GM23338 (cell line): ENCODE results near the gene FSD1. TPM values are rescaled to one million over a fixed set of nuclear protein-coding genes. Genes with fewer than 3 reads are reported as not detected.

Source experiments
- ATAC-seq: fragments of 200-7000 bp; cut with Tn5 transposase; 3 replicates; pipeline ENCODE4 v1.9.1; 2020
- DNase-seq: peaks from one replicate; pipeline ENCODE4 v3.0.0-alpha.2; 2015; ENCODE audit warnings: low spot score
- H2AFZ ChIP-seq: fragments of 200-600 bp; sonication (generic); 2 replicates; pipeline ENCODE4 v1.8.0; 2016; ENCODE audit warnings: antibody characterized with exemption, mild to moderate bottlenecking, moderate library complexity
- H3F3A ChIP-seq: fragments of 200-600 bp; sonication (generic); replicated peaks from 2 replicates; pipeline ENCODE4 v1.8.0; 2017; ENCODE audit warnings: antibody characterized with exemption, mixed run types, low read depth
- H3K27ac ChIP-seq: fragments of 200-600 bp; sonication (generic); 2 replicates; pipeline ENCODE4 v1.6.1; 2016; ENCODE audit warnings: low read depth
- H3K27me3 ChIP-seq: fragments of 200-600 bp; sonication (generic); 2 replicates; pipeline ENCODE4 v1.8.0; 2016; ENCODE audit warnings: mild to moderate bottlenecking, mixed run types, moderate library complexity; ENCODE audit not compliant: insufficient read depth
- H3K36me3 ChIP-seq: fragments of 200-600 bp; sonication (generic); 2 replicates; pipeline ENCODE4 v1.8.0; 2016; ENCODE audit warnings: mild to moderate bottlenecking; ENCODE audit not compliant: insufficient read depth
- H3K4me1 ChIP-seq: fragments of 200-600 bp; sonication (generic); 2 replicates; pipeline ENCODE4 v1.8.0; 2016; ENCODE audit warnings: mild to moderate bottlenecking, moderate library complexity; ENCODE audit not compliant: insufficient read depth
- H3K4me2 ChIP-seq: fragments of 200-600 bp; sonication (generic); 2 replicates; pipeline ENCODE4 v1.7.1; 2017; ENCODE audit warnings: mixed run types
- H3K4me3 ChIP-seq: fragments of 200-600 bp; sonication (generic); 2 replicates; pipeline ENCODE4 v1.6.1; 2016; ENCODE audit warnings: mixed run types
- H3K79me2 ChIP-seq: fragments of 200-600 bp; sonication (generic); replicated peaks from 2 replicates; pipeline ENCODE4 v1.8.0; 2017; ENCODE audit warnings: mild to moderate bottlenecking; ENCODE audit not compliant: insufficient read depth
- H3K9me2 ChIP-seq: fragments of 200-600 bp; sonication (generic); 2 replicates; pipeline ENCODE4 v1.8.0; 2017; ENCODE audit not compliant: insufficient read depth
- H4K20me1 ChIP-seq: fragments of 200-600 bp; sonication (generic); replicated peaks from 2 replicates; pipeline ENCODE4 v1.8.0; 2017; ENCODE audit warnings: mild to moderate bottlenecking; ENCODE audit not compliant: insufficient read depth
- H3K27ac Mint-ChIP-seq: 2 replicates; pipeline ENCODE4 v1.8.0; 2020; ENCODE audit warnings: inconsistent platforms, mild to moderate bottlenecking, moderate library complexity, mixed read lengths
- H3K27me3 Mint-ChIP-seq: 3 replicates; pipeline ENCODE4 v1.8.0; 2022; ENCODE audit warnings: low read depth, mild to moderate bottlenecking, moderate library complexity, mixed read lengths, inconsistent platforms; ENCODE audit not compliant: insufficient read depth, poor library complexity
- H3K36me3 Mint-ChIP-seq: 3 replicates; pipeline ENCODE4 v1.8.0; 2021; ENCODE audit warnings: low read depth, mild to moderate bottlenecking, inconsistent platforms, moderate library complexity, mixed read lengths
- H3K4me1 Mint-ChIP-seq: 3 replicates; pipeline ENCODE4 v1.8.0; 2020; ENCODE audit warnings: mild to moderate bottlenecking, inconsistent platforms, mixed read lengths
- H3K4me3 Mint-ChIP-seq: 3 replicates; pipeline ENCODE4 v1.8.0; 2021; ENCODE audit warnings: moderate library complexity, mild to moderate bottlenecking, inconsistent platforms, mixed read lengths
- H3K9me3 Mint-ChIP-seq: 3 replicates; pipeline ENCODE4 v1.8.0; 2020; ENCODE audit warnings: moderate library complexity, mild to moderate bottlenecking, inconsistent platforms, mixed read lengths
- CREB1 ChIP-seq: fragments of 250-450 bp; sonication (Bioruptor Pico); IDR thresholded peaks from 2 replicates; pipeline ENCODE4 v1.5.0; 2020; ENCODE audit warnings: low read depth, mild to moderate bottlenecking, moderate library complexity
- EZH2 ChIP-seq: fragments of 200-600 bp; sonication (generic); IDR thresholded peaks from one replicate; pipeline ENCODE4 v1.8.0; 2017; ENCODE audit warnings: antibody characterized with exemption, mild to moderate bottlenecking, low read depth; ENCODE audit not compliant: unreplicated experiment
- EZH2phosphoT487 ChIP-seq: fragments of 200-600 bp; sonication (generic); IDR thresholded peaks from one replicate; pipeline ENCODE4 v1.8.1; 2018; ENCODE audit warnings: antibody characterized with exemption; ENCODE audit not compliant: unreplicated experiment
- NANOG ChIP-seq: IDR thresholded peaks from 2 replicates; pipeline ENCODE4 v1.6.1; 2016; ENCODE audit warnings: antibody characterized with exemption, borderline replicate concordance
- POLR2AphosphoS5 ChIP-seq: IDR thresholded peaks from 2 replicates; pipeline ENCODE4 v1.6.1; 2016; ENCODE audit warnings: antibody characterized with exemption, low read depth
- REST ChIP-seq: IDR thresholded peaks from one replicate; pipeline ENCODE4 v1.6.1; 2018; ENCODE audit warnings: antibody characterized with exemption; ENCODE audit not compliant: unreplicated experiment
- ZNF331 ChIP-seq: fragments of 250-450 bp; sonication (Bioruptor Pico); IDR thresholded peaks from 2 replicates; pipeline ENCODE4 v1.5.0; 2020; ENCODE audit warnings: low read depth, mild to moderate bottlenecking, moderate library complexity
- polyA plus RNA-seq: library from polyadenylated mRNA; unstranded; fragments of >200 nt; fragmentation: Nextera tagmentation; extraction: Ambion mirVana; gene quantifications from 2 replicates; pipeline ENCODE4 v1.2.1, GENCODE V29; 2016
- total RNA-seq: library from RNA; depleted of rRNA; stranded (reverse); fragments of >200 nt; shearing (Covaris generic); gene quantifications from 2 replicates; pipeline ENCODE4 v1.2.3, GENCODE V29; 2014
- TF ChIP-seq, protein P1 (sequence below), 2 experiments: fragments of 200-600 bp in 1 of 2; sonication (generic) in 1 of 2; conservative IDR thresholded peaks; 2 replicates each; pipeline versions ENCODE4 v1.5.1 to v1.6.1; 2016 to 2017; ENCODE audit warnings: antibody characterized with exemption in 2 of 2, low read depth in 2 of 2, mild to moderate bottlenecking in 2 of 2, moderate library complexity in 1 of 2
- TF ChIP-seq, protein P2 (sequence below): fragments of 250-450 bp; sonication (Bioruptor Pico); IDR thresholded peaks from 2 replicates; pipeline ENCODE4 v1.5.0; 2020; ENCODE audit warnings: mild to moderate bottlenecking, moderate library complexity

The FSD1 gene
- total and polyA plus RNA-seq, 2 experiments from 2014 or later, result 50.7 to 82.9 TPM

- TF ChIP-seq, protein P1, sequence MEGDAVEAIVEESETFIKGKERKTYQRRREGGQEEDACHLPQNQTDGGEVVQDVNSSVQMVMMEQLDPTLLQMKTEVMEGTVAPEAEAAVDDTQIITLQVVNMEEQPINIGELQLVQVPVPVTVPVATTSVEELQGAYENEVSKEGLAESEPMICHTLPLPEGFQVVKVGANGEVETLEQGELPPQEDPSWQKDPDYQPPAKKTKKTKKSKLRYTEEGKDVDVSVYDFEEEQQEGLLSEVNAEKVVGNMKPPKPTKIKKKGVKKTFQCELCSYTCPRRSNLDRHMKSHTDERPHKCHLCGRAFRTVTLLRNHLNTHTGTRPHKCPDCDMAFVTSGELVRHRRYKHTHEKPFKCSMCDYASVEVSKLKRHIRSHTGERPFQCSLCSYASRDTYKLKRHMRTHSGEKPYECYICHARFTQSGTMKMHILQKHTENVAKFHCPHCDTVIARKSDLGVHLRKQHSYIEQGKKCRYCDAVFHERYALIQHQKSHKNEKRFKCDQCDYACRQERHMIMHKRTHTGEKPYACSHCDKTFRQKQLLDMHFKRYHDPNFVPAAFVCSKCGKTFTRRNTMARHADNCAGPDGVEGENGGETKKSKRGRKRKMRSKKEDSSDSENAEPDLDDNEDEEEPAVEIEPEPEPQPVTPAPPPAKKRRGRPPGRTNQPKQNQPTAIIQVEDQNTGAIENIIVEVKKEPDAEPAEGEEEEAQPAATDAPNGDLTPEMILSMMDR (conservative IDR thresholded peaks at IDR 0.05; ENCODE audit: low read depth in 2 of 2), result no peak
- TF ChIP-seq NANOG (no peak), ZNF331 (CRISPR knock-in tag) (no peak)
Measured at GRCh38 chr19:4278010-4278409, 26.4 kb upstream of the FSD1 start (continued).

DNA sequence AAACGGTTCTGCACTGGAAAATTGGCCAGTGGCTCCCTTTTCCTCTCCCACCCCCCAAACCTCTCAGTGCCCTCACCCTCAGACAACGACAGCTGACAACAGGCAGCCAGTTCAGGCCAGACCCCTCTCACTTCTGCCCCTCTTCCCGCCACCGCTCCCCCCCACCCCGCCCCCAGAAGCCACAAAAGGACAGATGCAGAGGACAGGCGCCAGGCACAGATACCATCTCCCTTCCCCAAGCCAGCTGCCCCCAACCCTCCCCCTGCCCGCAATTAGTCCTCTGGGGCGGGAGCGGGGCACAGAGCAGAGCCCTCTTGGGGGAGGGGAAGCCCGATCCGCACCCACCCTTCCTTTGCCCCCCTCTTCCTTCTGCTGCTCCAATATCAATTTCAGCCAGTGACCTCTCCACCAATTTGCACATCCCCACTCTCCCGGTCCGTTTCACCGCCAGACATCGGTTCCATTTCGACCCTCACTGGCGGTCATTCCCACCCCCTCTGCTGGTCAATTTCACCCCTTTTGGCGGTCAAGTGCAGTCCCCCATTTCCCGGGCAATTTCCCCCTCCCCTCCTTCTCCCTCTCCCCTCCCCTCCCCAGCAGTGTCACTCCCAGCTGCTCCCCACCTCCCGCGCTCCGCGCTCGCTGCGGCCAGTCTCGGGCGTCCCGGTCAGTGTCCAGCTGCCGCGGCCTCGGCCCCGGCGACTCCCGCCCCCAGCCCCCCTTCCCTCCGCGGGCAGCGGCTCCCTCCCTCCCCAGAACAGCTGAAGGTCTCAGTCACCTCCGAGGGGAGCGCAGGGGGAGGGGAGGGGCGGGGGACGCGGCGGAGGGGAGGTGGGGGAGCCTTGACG lies 25.8 kb upstream of the FSD1 start, which contains the start of gene SHD:
Gene SHD, plus strand, starts transcription at position 848 of the 848 bp plus-strand sequence. CDS start 798 bp downstream, outside the sequence.
- Histone ChIP-seq H3K79me2 (no peaks in the 10 kb centered on the region), H3F3A (peaks cover 5% of the 10 kb centered on the region; the same call in 1 of the 2 replicates), H3K36me3 (no peaks in the 10 kb centered on the region), H3K9me2 (no peaks in the 10 kb centered on the region), H2AFZ (peak within 1 kb of the TSS; percentile 92), H3K4me3 (peak within 1 kb of the TSS; percentile 85), H3K4me1 (peaks cover 4% of the 10 kb centered on the region; the same call in 1 of the 2 replicates), H3K27ac (no peak within 1 kb of the TSS), H4K20me1 (no peaks in the 10 kb centered on the region), H3K27me3 (peaks cover 44% of the 10 kb centered on the region), H3K4me2 (peak within 1 kb of the TSS; percentile 95)
- Mint-ChIP-seq H3K36me3 (no peaks in the 10 kb centered on the region), H3K9me3 (no peaks in the 10 kb centered on the region), H3K4me1 (peaks cover 4% of the 10 kb centered on the region; the same call in 2 of the 3 replicates), H3K4me3 (peak within 1 kb of the TSS; percentile 85), H3K27me3 (peaks cover 38% of the 10 kb centered on the region), H3K27ac (no peak within 1 kb of the TSS)
- peak; percentile 36 for ATAC-seq
- peak; percentile 72 for DNase-seq
- TF ChIP-seq, protein P1 (conservative IDR thresholded peaks at IDR 0.05; ENCODE audit: low read depth in 2 of 2), result no peak; a peak in 1 of 4 replicates
- no peak for TF ChIP-seq POLR2AphosphoS5
- TF ChIP-seq EZH2, result no peak
- no peak for TF ChIP-seq EZH2phosphoT487
- no peak for TF ChIP-seq CREB1 (CRISPR knock-in tag)
- TF ChIP-seq, protein P2, sequence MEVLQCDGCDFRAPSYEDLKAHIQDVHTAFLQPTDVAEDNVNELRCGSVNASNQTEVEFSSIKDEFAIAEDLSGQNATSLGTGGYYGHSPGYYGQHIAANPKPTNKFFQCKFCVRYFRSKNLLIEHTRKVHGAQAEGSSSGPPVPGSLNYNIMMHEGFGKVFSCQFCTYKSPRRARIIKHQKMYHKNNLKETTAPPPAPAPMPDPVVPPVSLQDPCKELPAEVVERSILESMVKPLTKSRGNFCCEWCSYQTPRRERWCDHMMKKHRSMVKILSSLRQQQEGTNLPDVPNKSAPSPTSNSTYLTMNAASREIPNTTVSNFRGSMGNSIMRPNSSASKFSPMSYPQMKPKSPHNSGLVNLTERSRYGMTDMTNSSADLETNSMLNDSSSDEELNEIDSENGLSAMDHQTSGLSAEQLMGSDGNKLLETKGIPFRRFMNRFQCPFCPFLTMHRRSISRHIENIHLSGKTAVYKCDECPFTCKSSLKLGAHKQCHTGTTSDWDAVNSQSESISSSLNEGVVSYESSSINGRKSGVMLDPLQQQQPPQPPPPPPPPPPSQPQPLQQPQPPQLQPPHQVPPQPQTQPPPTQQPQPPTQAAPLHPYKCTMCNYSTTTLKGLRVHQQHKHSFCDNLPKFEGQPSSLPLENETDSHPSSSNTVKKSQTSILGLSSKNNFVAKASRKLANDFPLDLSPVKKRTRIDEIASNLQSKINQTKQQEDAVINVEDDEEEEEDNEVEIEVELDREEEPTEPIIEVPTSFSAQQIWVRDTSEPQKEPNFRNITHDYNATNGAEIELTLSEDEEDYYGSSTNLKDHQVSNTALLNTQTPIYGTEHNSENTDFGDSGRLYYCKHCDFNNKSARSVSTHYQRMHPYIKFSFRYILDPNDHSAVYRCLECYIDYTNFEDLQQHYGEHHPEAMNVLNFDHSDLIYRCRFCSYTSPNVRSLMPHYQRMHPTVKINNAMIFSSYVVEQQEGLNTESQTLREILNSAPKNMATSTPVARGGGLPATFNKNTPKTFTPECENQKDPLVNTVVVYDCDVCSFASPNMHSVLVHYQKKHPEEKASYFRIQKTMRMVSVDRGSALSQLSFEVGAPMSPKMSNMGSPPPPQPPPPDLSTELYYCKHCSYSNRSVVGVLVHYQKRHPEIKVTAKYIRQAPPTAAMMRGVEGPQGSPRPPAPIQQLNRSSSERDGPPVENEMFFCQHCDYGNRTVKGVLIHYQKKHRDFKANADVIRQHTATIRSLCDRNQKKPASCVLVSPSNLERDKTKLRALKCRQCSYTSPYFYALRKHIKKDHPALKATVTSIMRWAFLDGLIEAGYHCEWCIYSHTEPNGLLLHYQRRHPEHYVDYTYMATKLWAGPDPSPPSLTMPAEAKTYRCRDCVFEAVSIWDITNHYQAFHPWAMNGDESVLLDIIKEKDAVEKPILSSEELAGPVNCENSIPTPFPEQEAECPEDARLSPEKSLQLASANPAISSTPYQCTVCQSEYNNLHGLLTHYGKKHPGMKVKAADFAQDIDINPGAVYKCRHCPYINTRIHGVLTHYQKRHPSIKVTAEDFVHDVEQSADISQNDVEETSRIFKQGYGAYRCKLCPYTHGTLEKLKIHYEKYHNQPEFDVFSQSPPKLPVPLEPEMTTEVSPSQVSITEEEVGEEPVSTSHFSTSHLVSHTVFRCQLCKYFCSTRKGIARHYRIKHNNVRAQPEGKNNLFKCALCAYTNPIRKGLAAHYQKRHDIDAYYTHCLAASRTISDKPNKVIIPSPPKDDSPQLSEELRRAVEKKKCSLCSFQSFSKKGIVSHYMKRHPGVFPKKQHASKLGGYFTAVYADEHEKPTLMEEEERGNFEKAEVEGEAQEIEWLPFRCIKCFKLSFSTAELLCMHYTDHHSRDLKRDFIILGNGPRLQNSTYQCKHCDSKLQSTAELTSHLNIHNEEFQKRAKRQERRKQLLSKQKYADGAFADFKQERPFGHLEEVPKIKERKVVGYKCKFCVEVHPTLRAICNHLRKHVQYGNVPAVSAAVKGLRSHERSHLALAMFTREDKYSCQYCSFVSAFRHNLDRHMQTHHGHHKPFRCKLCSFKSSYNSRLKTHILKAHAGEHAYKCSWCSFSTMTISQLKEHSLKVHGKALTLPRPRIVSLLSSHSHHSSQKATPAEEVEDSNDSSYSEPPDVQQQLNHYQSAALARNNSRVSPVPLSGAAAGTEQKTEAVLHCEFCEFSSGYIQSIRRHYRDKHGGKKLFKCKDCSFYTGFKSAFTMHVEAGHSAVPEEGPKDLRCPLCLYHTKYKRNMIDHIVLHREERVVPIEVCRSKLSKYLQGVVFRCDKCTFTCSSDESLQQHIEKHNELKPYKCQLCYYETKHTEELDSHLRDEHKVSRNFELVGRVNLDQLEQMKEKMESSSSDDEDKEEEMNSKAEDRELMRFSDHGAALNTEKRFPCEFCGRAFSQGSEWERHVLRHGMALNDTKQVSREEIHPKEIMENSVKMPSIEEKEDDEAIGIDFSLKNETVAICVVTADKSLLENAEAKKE, result no peak
- TF ChIP-seq REST, result no peak
- no peak for TF ChIP-seq NANOG
